ENCODE measurements around the gene TSHZ2. TPM values are rescaled to one million over a fixed set of nuclear protein-coding genes. Genes with fewer than 3 reads are reported as not detected.

TSHZ2 gene
- total RNA-seq, 1 donor from 2014 or later = 33.1 TPM

GRCh38 chr20:52992632-52993031 is 20.5 kb downstream of the TSHZ2 start:
- intact Hi-C loops (cut with DNase I) = no loop called here
- DNase-seq (ENCODE audit: low spot score) = no peak
- no peak for ATAC-seq

GRCh38 chr20:52993076-52993475 is 20.9 kb downstream of the TSHZ2 start:
- intact Hi-C loops (cut with DNase I) = no loop called here
- DNase-seq (ENCODE audit: low spot score) = no peak
- ATAC-seq = peak; percentile 72

GRCh38 chr20:52994184-52994970 is 22.2 kb downstream of the TSHZ2 start:
- DNase-seq (ENCODE audit: low spot score) = no peak
- ATAC-seq = no peak
- intact Hi-C loops (cut with DNase I) = no loop called here

- DNase-seq (ENCODE audit: low spot score) (no peak), ATAC-seq (no peak)
- intact Hi-C loops (cut with DNase I) = no loop called here
These were observed 24.0 kb downstream of the TSHZ2 start for GRCh38 chr20:52996130-52996529.

GRCh38 chr20:52996658-52997057 is 24.5 kb downstream of the TSHZ2 start:
- intact Hi-C loops (cut with DNase I) = no loop called here
- DNase-seq (ENCODE audit: low spot score) = no peak
- no peak for ATAC-seq

GRCh38 chr20:52998268-52998667 is 26.1 kb downstream of the TSHZ2 start:
- ATAC-seq (no peak), DNase-seq (ENCODE audit: low spot score) (no peak)
- intact Hi-C loops (cut with DNase I) = no loop called here

GRCh38 chr20:52999040-52999439 is 26.9 kb downstream of the TSHZ2 start:
- intact Hi-C loops (cut with DNase I) = no loop called here
- DNase-seq (ENCODE audit: low spot score) (no peak), ATAC-seq (no peak)

GRCh38 chr20:53001498-53002301 is 29.5 kb downstream of the TSHZ2 start:
- ATAC-seq = peak; percentile 29
- intact Hi-C loops (cut with DNase I) = no loop called here
- DNase-seq (ENCODE audit: low spot score) = no peak

- DNase-seq (ENCODE audit: low spot score) = no peak
- intact Hi-C loops (cut with DNase I) = no loop called here
- no peak for ATAC-seq
These were observed 30.6 kb downstream of the TSHZ2 start for GRCh38 chr20:53002786-53003185.

- DNase-seq (ENCODE audit: low spot score) = no peak
- intact Hi-C loops (cut with DNase I) = no loop called here
- ATAC-seq = peak; percentile 59
These were observed 31.4 kb downstream of the TSHZ2 start for GRCh38 chr20:53003420-53004154.

GRCh38 chr20:53004267-53004813 is 32.2 kb downstream of the TSHZ2 start:
- DNase-seq (ENCODE audit: low spot score) = no peak
- ATAC-seq = no peak
- intact Hi-C loops (cut with DNase I) = no loop called here

GRCh38 chr20:53009979-53010735 is 38.0 kb downstream of the TSHZ2 start:
- intact Hi-C loops (cut with DNase I) = no loop called here
- ATAC-seq (no peak), DNase-seq (ENCODE audit: low spot score) (no peak)

GRCh38 chr20:53011640-53012039 is 39.5 kb downstream of the TSHZ2 start:
- intact Hi-C loops (cut with DNase I) = no loop called here
- DNase-seq (ENCODE audit: low spot score) (no peak), ATAC-seq (no peak)

GRCh38 chr20:53013183-53013582 is 41.0 kb downstream of the TSHZ2 start:
- DNase-seq (ENCODE audit: low spot score) (no peak), ATAC-seq (no peak)
- intact Hi-C loops (cut with DNase I) = no loop called here

GRCh38 chr20:53013847-53014246 is 41.7 kb downstream of the TSHZ2 start:
- intact Hi-C loops (cut with DNase I) = no loop called here
- no peak for ATAC-seq
- no peak for DNase-seq (ENCODE audit: low spot score)

GRCh38 chr20:53016071-53016470 is 43.9 kb downstream of the TSHZ2 start:
- ATAC-seq (no peak), DNase-seq (ENCODE audit: low spot score) (no peak)
- intact Hi-C loops (cut with DNase I) = no loop called here

GRCh38 chr20:53016534-53017042 is 44.4 kb downstream of the TSHZ2 start:
- ATAC-seq (no peak), DNase-seq (ENCODE audit: low spot score) (no peak)
- intact Hi-C loops (cut with DNase I) = no loop called here

GRCh38 chr20:53017206-53017605 is 45.0 kb downstream of the TSHZ2 start:
- intact Hi-C loops (cut with DNase I) = no loop called here
- no peak for DNase-seq (ENCODE audit: low spot score)
- no peak for ATAC-seq

GRCh38 chr20:53019464-53019863 is 47.3 kb downstream of the TSHZ2 start:
- ATAC-seq = no peak
- no peak for DNase-seq (ENCODE audit: low spot score)
- intact Hi-C loops (cut with DNase I) = no loop called here
